Spleen (tissue), 11 donors: ENCODE measurements around the gene PZP. TPM values are rescaled to one million over a fixed set of nuclear protein-coding genes. Genes with fewer than 3 reads are reported as not detected.
"Not testable (repeated sequence)": the region's sequence is repeated elsewhere in the genome, so short reads cannot be mapped to it uniquely, and the experiment has no call there.

Experiments used
- DNase-seq: peaks from one replicate; pipeline ENCODE4 v3.0.0-alpha.2; 2020
- H3K27ac ChIP-seq, 8 donors: fragments of 200-600 bp; sonication (generic) in 7 of 8; 1 replicate in 4 of 8; 2 replicates in 4 of 8; pipeline versions ENCODE4 v1.5.0 to v1.8.0; 2016 to 2021; ENCODE audit warnings: inconsistent platforms in 4 of 8, mild to moderate bottlenecking in 4 of 8, moderate library complexity in 1 of 8
- H3K27me3 ChIP-seq, 7 donors: fragments of 200-600 bp; sonication (generic) in 6 of 7; replicated peaks in 1 of 7; 1 replicate in 4 of 7; 2 replicates in 3 of 7; pipeline versions ENCODE4 v1.5.0 to v1.8.0; 2016 to 2021; ENCODE audit warnings: inconsistent platforms in 3 of 7, mild to moderate bottlenecking in 1 of 7
- H3K36me3 ChIP-seq, 6 donors: fragments of 200-600 bp; sonication (generic) in 5 of 6; 1 replicate in 4 of 6; 2 replicates in 2 of 6; pipeline versions ENCODE4 v1.5.0 to v1.8.0; 2016 to 2021; ENCODE audit warnings: inconsistent platforms in 2 of 6
- H3K4me1 ChIP-seq, 6 donors: fragments of 200-600 bp; sonication (generic) in 5 of 6; 1 replicate in 3 of 6; 2 replicates in 3 of 6; pipeline versions ENCODE4 v1.5.0 to v1.8.0; 2016 to 2021; ENCODE audit warnings: inconsistent platforms in 3 of 6
- H3K4me3 ChIP-seq, 8 donors: fragments of 200-600 bp; sonication (generic) in 7 of 8; 1 replicate in 4 of 8; 2 replicates in 4 of 8; pipeline versions ENCODE4 v1.5.0 to v1.8.0; 2016 to 2021; ENCODE audit warnings: inconsistent platforms in 4 of 8, mild to moderate bottlenecking in 4 of 8, moderate library complexity in 2 of 8
- H3K9me3 ChIP-seq, 8 donors: fragments of 200-600 bp; sonication (generic) in 7 of 8; 1 replicate in 4 of 8; 2 replicates in 4 of 8; pipeline versions ENCODE4 v1.5.0 to v1.8.0; 2016 to 2021; ENCODE audit warnings: inconsistent platforms in 4 of 8
- POLR2A ChIP-seq, 3 donors: fragments of 450-650 bp; IDR thresholded peaks; one replicate each; pipeline ENCODE4 v1.5.1; 2017; ENCODE audit warnings: antibody characterized with exemption in 3 of 3, mild to moderate bottlenecking in 1 of 3
- POLR2AphosphoS5 ChIP-seq, 3 donors: sonication (generic); formaldehyde crosslinking; IDR thresholded peaks; one replicate each; pipeline ENCODE4 v1.5.1; 2017; ENCODE audit warnings: antibody characterized with exemption in 3 of 3
- WGBS, 5 donors: extraction: QIAGEN DNeasy Blood & Tissue Kit in 3 of 5; methylation state at CpG; one replicate each; pipeline versions ENCODE4 v1.1.5 to v1.1.7; 2013 to 2018; 5-methylcytosine and 5-hydroxymethylcytosine counted together
- intact Hi-C: fragments of 100-400 bp; cut with DNase I; formaldehyde crosslinking; loops from one replicate; pipeline ENCODE4 v1.15.0; 2023; ENCODE audit warnings: low total_unique reads
- polyA plus RNA-seq, 3 donors: library from polyadenylated mRNA; stranded (reverse); fragments of 200-250 nt; gene quantifications; one replicate each; pipeline ENCODE4 v1.2.1, GENCODE V29; 2013
- total RNA-seq, 7 donors: library from RNA; depleted of rRNA in 3 of 7; stranded (reverse); fragments of >200 nt in 3 of 7; fragmentation: NEBNext Ultra II Directional in 4 of 7; extraction: Animal tissue kit (Norgen Biotek cat#: 25700) in 4 of 7; gene quantifications; one replicate each; pipeline versions ENCODE4 v1.1.0 to v1.2.1, GENCODE V29; 2016 to 2021
- TF ChIP-seq, protein P1 (sequence below), 11 experiments: fragments of 200-600 bp in 7 of 11; fragments of 450-650 bp in 4 of 11; sonication (generic) in 4 of 11; IDR thresholded peaks in 8 of 11; conservative IDR thresholded peaks in 3 of 11; 1 replicate in 7 of 11; 2 replicates in 4 of 11; pipeline versions ENCODE4 v1.4.0 to v1.8.0; 2016 to 2021; ENCODE audit warnings: antibody characterized with exemption in 11 of 11, inconsistent platforms in 4 of 11, mild to moderate bottlenecking in 1 of 11
- donor health status: healthy with polysubstance abuse.
- donor health status: DM: no; HTN: no; CAD: no; lungs with moderate emphysema.
- donor health status: DM: no; HTN: no; CAD: no.
- donor health status: Bipolar disorder and iron deficiency.
- donor health status: healthy.
- donor health status: DM: no; HTN: no; CAD: no.
- donor health status: DM: yes; HTN: yes; CAD: no.

PZP gene
- total and polyA plus RNA-seq, 10 donors: 0.06 to 3.0 (median 0.92) TPM

GRCh38 chr12:9221483-9221882, 13.3 kb upstream of the PZP start:
- no peak overlapping the region for H3K4me3 ChIP-seq
- no peak for DNase-seq
- intact Hi-C loops: no loop called here
- no peaks in the 10 kb centered on the region for H3K36me3 ChIP-seq
- H3K27me3 ChIP-seq: no peaks in the 10 kb centered on the region
- no peaks in the 10 kb centered on the region for H3K9me3 ChIP-seq
- no peaks in the 10 kb centered on the region for H3K4me1 ChIP-seq
- TF ChIP-seq POLR2AphosphoS5 (IDR thresholded peaks at IDR 0.05): no peak
- no peak for TF ChIP-seq POLR2A (IDR thresholded peaks at IDR 0.05)
- TF ChIP-seq, protein P1, sequence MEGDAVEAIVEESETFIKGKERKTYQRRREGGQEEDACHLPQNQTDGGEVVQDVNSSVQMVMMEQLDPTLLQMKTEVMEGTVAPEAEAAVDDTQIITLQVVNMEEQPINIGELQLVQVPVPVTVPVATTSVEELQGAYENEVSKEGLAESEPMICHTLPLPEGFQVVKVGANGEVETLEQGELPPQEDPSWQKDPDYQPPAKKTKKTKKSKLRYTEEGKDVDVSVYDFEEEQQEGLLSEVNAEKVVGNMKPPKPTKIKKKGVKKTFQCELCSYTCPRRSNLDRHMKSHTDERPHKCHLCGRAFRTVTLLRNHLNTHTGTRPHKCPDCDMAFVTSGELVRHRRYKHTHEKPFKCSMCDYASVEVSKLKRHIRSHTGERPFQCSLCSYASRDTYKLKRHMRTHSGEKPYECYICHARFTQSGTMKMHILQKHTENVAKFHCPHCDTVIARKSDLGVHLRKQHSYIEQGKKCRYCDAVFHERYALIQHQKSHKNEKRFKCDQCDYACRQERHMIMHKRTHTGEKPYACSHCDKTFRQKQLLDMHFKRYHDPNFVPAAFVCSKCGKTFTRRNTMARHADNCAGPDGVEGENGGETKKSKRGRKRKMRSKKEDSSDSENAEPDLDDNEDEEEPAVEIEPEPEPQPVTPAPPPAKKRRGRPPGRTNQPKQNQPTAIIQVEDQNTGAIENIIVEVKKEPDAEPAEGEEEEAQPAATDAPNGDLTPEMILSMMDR (IDR thresholded peaks at IDR 0.05 in 8 of 11, conservative IDR thresholded peaks at IDR 0.05 in 3 of 11): no peak
- no peak overlapping the region for H3K27ac ChIP-seq
- WGBS, 5 donors: 42 to 72% (median 53%) methylated on average over 1 of the region's 1 CpG

DNA sequence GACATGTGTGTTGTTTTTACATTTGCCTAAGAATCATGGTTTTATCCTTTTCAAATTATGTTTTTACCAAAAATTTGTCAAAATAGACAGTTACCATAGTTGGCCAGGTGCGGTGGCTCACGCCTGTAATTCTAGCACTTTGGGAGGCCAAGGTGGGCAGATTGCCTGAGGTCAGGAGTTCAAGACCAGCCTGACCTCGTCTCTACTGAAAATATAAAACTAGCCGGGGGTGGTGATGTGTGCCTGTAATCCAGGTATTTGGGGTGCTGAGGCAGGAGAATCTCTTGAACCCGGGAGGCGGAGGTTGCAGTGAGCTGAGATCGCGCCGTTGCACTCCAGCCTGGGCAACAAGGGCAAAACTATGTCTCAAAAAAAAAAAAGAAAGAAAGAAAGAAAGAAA, 12.8 kb upstream of the PZP start:
- H3K4me3 ChIP-seq, DNase-seq, H3K36me3 ChIP-seq, intact Hi-C loops, H3K27ac ChIP-seq, H3K9me3 ChIP-seq, H3K27me3 ChIP-seq, H3K4me1 ChIP-seq: not testable (repeated sequence)
- WGBS, 5 donors: 75 to 90% (median 80%) methylated on average over 9 of the region's 9 CpGs

DNA sequence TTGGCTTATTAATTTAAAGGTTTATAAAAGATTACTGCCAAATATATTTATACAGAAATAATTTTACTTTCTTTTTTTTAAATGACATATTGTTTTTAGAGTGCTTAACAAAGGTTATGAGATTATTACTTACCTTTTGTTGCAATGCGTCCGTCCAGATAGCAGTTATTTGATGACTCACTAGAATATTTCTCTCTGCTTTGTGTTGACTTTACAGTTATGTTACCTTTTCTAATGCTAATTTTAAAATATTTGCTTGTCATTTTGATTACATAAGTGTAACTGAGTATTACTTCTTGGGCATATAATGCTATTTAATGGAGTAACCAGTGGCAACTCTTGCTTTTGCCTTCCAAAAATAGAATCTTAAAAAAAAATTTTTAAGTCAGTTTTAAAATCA, 6.3 kb upstream of the PZP start:
- no peaks in the 10 kb centered on the region for H3K27me3 ChIP-seq
- no peak overlapping the region for H3K27ac ChIP-seq
- intact Hi-C loops: no loop called here
- H3K36me3 ChIP-seq: no peaks in the 10 kb centered on the region
- no peak overlapping the region for H3K4me3 ChIP-seq
- no peaks in the 10 kb centered on the region for H3K9me3 ChIP-seq
- no peaks in the 10 kb centered on the region for H3K4me1 ChIP-seq
- no peak for DNase-seq
- TF ChIP-seq POLR2A (IDR thresholded peaks at IDR 0.05) (no peak), POLR2AphosphoS5 (IDR thresholded peaks at IDR 0.05) (no peak)
- TF ChIP-seq, protein P1 (IDR thresholded peaks at IDR 0.05 in 8 of 11, conservative IDR thresholded peaks at IDR 0.05 in 3 of 11): no peak
- WGBS, 5 donors: 93 to 98% (median 98%) methylated on average over 2 of the region's 2 CpGs

- Histone ChIP-seq H3K27ac (no peak overlapping the region), H3K4me3 (no peak overlapping the region), H3K4me1 (no peaks in the 10 kb centered on the region), H3K9me3 (no peaks in the 10 kb centered on the region), H3K36me3 (no peaks in the 10 kb centered on the region), H3K27me3 (no peaks in the 10 kb centered on the region)
- intact Hi-C loops: no loop called here
- 90 to 100% (median 94%) methylated on average over 1 of the region's 1 CpG; no CpG with 5 or more reads in 1 of the 5 donors for WGBS, 5 donors
- TF ChIP-seq POLR2AphosphoS5 (IDR thresholded peaks at IDR 0.05) (no peak), POLR2A (IDR thresholded peaks at IDR 0.05) (no peak)
- TF ChIP-seq, protein P1 (IDR thresholded peaks at IDR 0.05 in 8 of 11, conservative IDR thresholded peaks at IDR 0.05 in 3 of 11): no peak
- no peak for DNase-seq
Observed at GRCh38 chr12:9211687-9212086, 3.5 kb upstream of the PZP start.

- Histone ChIP-seq H3K36me3 (no peaks in the 10 kb centered on the region), H3K4me3 (no peak overlapping the region), H3K9me3 (no peaks in the 10 kb centered on the region), H3K4me1 (no peaks in the 10 kb centered on the region), H3K27me3 (no peaks in the 10 kb centered on the region), H3K27ac (no peak overlapping the region)
- TF ChIP-seq POLR2AphosphoS5 (IDR thresholded peaks at IDR 0.05): no peak
- TF ChIP-seq, protein P1 (IDR thresholded peaks at IDR 0.05 in 8 of 11, conservative IDR thresholded peaks at IDR 0.05 in 3 of 11): no peak
- no peak for TF ChIP-seq POLR2A (IDR thresholded peaks at IDR 0.05)
- 77 to 88% (median 86%) methylated on average over 3 of the region's 3 CpGs for WGBS, 5 donors
- DNase-seq: no peak
- intact Hi-C loops: no loop called here
Observed at GRCh38 chr12:9204380-9204779, 3.8 kb downstream of the PZP start.
